Measurements from ENCODE around the gene ASB1.

The ASB1 gene

GRCh38 chr2:238456970-238457926, 30.5 kb downstream of the ASB1 start:
- Histone ChIP-seq H3K4me3 (ENCODE audit: insufficient read depth, low read depth, low read length) (no peak overlapping the region), H3K36me3 (ENCODE audit: control insufficient read depth, insufficient read depth, low read length) (peaks cover 4% of the 10 kb centered on the region), H3K9me3 (ENCODE audit: control insufficient read depth, low read length) (no peaks in the 10 kb centered on the region), H3K27ac (ENCODE audit: insufficient read depth, low read depth, low read length, poor library complexity, severe bottlenecking) (no peak overlapping the region), H3K4me1 (ENCODE audit: control insufficient read depth, insufficient read depth, low read length) (no peaks in the 10 kb centered on the region), H3K27me3 (ENCODE audit: control insufficient read depth, insufficient read depth, low read length, poor library complexity, severe bottlenecking) (no peaks in the 10 kb centered on the region)
- 90 to 93% methylated on average over 9 of the region's 10 CpGs for WGBS, 2 experiments

GRCh38 chr2:238457927-238458324, 31.2 kb downstream of the ASB1 start:
- WGBS, 2 experiments = 89 to 91% methylated on average over 3 of the region's 3 CpGs

GRCh38 chr2:238458651-238459050, 31.9 kb downstream of the ASB1 start:
- Histone ChIP-seq H3K4me1 (ENCODE audit: control insufficient read depth, insufficient read depth, low read length) (no peaks in the 10 kb centered on the region), H3K27me3 (ENCODE audit: control insufficient read depth, insufficient read depth, low read length, poor library complexity, severe bottlenecking) (no peaks in the 10 kb centered on the region), H3K9me3 (ENCODE audit: control insufficient read depth, low read length) (no peaks in the 10 kb centered on the region), H3K4me3 (ENCODE audit: insufficient read depth, low read depth, low read length) (no peak overlapping the region), H3K27ac (ENCODE audit: insufficient read depth, low read depth, low read length, poor library complexity, severe bottlenecking) (no peak overlapping the region), H3K36me3 (ENCODE audit: control insufficient read depth, insufficient read depth, low read length) (no peaks in the 10 kb centered on the region)
- 90% methylated on average over 12 of the region's 12 CpGs for WGBS, 2 experiments

More at GRCh38 chr2:238457927-238458324, 31.2 kb downstream of the ASB1 start:
- Histone ChIP-seq H3K9me3 (ENCODE audit: control insufficient read depth, low read length) (no peaks in the 10 kb centered on the region), H3K27me3 (ENCODE audit: control insufficient read depth, insufficient read depth, low read length, poor library complexity, severe bottlenecking) (no peaks in the 10 kb centered on the region), H3K4me1 (ENCODE audit: control insufficient read depth, insufficient read depth, low read length) (no peaks in the 10 kb centered on the region), H3K4me3 (ENCODE audit: insufficient read depth, low read depth, low read length) (no peak overlapping the region), H3K27ac (ENCODE audit: insufficient read depth, low read depth, low read length, poor library complexity, severe bottlenecking) (no peak overlapping the region), H3K36me3 (ENCODE audit: control insufficient read depth, insufficient read depth, low read length) (no peaks in the 10 kb centered on the region)

GRCh38 chr2:238459081-238459629, 32.4 kb downstream of the ASB1 start:
- WGBS, 2 experiments = 89 to 90% methylated on average over 8 of the region's 8 CpGs
- Histone ChIP-seq H3K27ac (ENCODE audit: insufficient read depth, low read depth, low read length, poor library complexity, severe bottlenecking) (no peak overlapping the region), H3K27me3 (ENCODE audit: control insufficient read depth, insufficient read depth, low read length, poor library complexity, severe bottlenecking) (no peaks in the 10 kb centered on the region), H3K4me1 (ENCODE audit: control insufficient read depth, insufficient read depth, low read length) (no peaks in the 10 kb centered on the region), H3K4me3 (ENCODE audit: insufficient read depth, low read depth, low read length) (no peak overlapping the region), H3K9me3 (ENCODE audit: control insufficient read depth, low read length) (no peaks in the 10 kb centered on the region), H3K36me3 (ENCODE audit: control insufficient read depth, insufficient read depth, low read length) (no peaks in the 10 kb centered on the region)

GRCh38 chr2:238461051-238461450, 34.3 kb downstream of the ASB1 start:
- 96 to 97% methylated on average over 1 of the region's 1 CpG for WGBS, 2 experiments
- Histone ChIP-seq H3K36me3 (ENCODE audit: control insufficient read depth, insufficient read depth, low read length) (no peaks in the 10 kb centered on the region), H3K27ac (ENCODE audit: insufficient read depth, low read depth, low read length, poor library complexity, severe bottlenecking) (no peak overlapping the region), H3K9me3 (ENCODE audit: control insufficient read depth, low read length) (no peaks in the 10 kb centered on the region), H3K4me3 (ENCODE audit: insufficient read depth, low read depth, low read length) (no peak overlapping the region), H3K4me1 (ENCODE audit: control insufficient read depth, insufficient read depth, low read length) (peaks cover under 1% of the 10 kb centered on the region), H3K27me3 (ENCODE audit: control insufficient read depth, insufficient read depth, low read length, poor library complexity, severe bottlenecking) (no peaks in the 10 kb centered on the region)

- Histone ChIP-seq H3K4me1 (ENCODE audit: control insufficient read depth, insufficient read depth, low read length) (peaks cover 3% of the 10 kb centered on the region), H3K27me3 (ENCODE audit: control insufficient read depth, insufficient read depth, low read length, poor library complexity, severe bottlenecking) (no peaks in the 10 kb centered on the region), H3K36me3 (ENCODE audit: control insufficient read depth, insufficient read depth, low read length) (no peaks in the 10 kb centered on the region), H3K9me3 (ENCODE audit: control insufficient read depth, low read length) (no peaks in the 10 kb centered on the region), H3K27ac (ENCODE audit: insufficient read depth, low read depth, low read length, poor library complexity, severe bottlenecking) (no peak overlapping the region), H3K4me3 (ENCODE audit: insufficient read depth, low read depth, low read length) (no peak overlapping the region)
- 94 to 97% methylated on average over 6 of the region's 6 CpGs for WGBS, 2 experiments
Measured at GRCh38 chr2:238461491-238461890, 34.8 kb downstream of the ASB1 start.

- Histone ChIP-seq H3K36me3 (ENCODE audit: control insufficient read depth, insufficient read depth, low read length) (no peaks in the 10 kb centered on the region), H3K4me1 (ENCODE audit: control insufficient read depth, insufficient read depth, low read length) (peaks cover 3% of the 10 kb centered on the region), H3K4me3 (ENCODE audit: insufficient read depth, low read depth, low read length) (no peak overlapping the region), H3K9me3 (ENCODE audit: control insufficient read depth, low read length) (no peaks in the 10 kb centered on the region), H3K27me3 (ENCODE audit: control insufficient read depth, insufficient read depth, low read length, poor library complexity, severe bottlenecking) (no peaks in the 10 kb centered on the region), H3K27ac (ENCODE audit: insufficient read depth, low read depth, low read length, poor library complexity, severe bottlenecking) (no peak overlapping the region)
- WGBS, 2 experiments = 92 to 94% methylated on average over 6 of the region's 6 CpGs
Measured at GRCh38 chr2:238461916-238462315, 35.2 kb downstream of the ASB1 start.

GRCh38 chr2:238462782-238463396, 36.2 kb downstream of the ASB1 start:
- Histone ChIP-seq H3K9me3 (ENCODE audit: control insufficient read depth, low read length) (no peaks in the 10 kb centered on the region), H3K4me3 (ENCODE audit: insufficient read depth, low read depth, low read length) (no peak overlapping the region), H3K4me1 (ENCODE audit: control insufficient read depth, insufficient read depth, low read length) (peaks cover 3% of the 10 kb centered on the region), H3K27me3 (ENCODE audit: control insufficient read depth, insufficient read depth, low read length, poor library complexity, severe bottlenecking) (no peaks in the 10 kb centered on the region), H3K27ac (ENCODE audit: insufficient read depth, low read depth, low read length, poor library complexity, severe bottlenecking) (no peak overlapping the region), H3K36me3 (ENCODE audit: control insufficient read depth, insufficient read depth, low read length) (no peaks in the 10 kb centered on the region)
- WGBS, 2 experiments = 0 to 48% methylated on average over 1 to 2 of the region's 2 CpGs

- 93 to 95% methylated on average over 10 of the region's 10 CpGs for WGBS, 2 experiments
- no peaks in the 10 kb centered on the region for H3K27me3 ChIP-seq (ENCODE audit: control insufficient read depth, insufficient read depth, low read length, poor library complexity, severe bottlenecking)
- H3K4me3 ChIP-seq (ENCODE audit: insufficient read depth, low read depth, low read length) = no peak overlapping the region
- peaks cover 3% of the 10 kb centered on the region for H3K4me1 ChIP-seq (ENCODE audit: control insufficient read depth, insufficient read depth, low read length)
- no peak overlapping the region for H3K27ac ChIP-seq (ENCODE audit: insufficient read depth, low read depth, low read length, poor library complexity, severe bottlenecking)
- H3K36me3 ChIP-seq (ENCODE audit: control insufficient read depth, insufficient read depth, low read length) = no peaks in the 10 kb centered on the region
- no peaks in the 10 kb centered on the region for H3K9me3 ChIP-seq (ENCODE audit: control insufficient read depth, low read length)
Measured at GRCh38 chr2:238464389-238464788, 37.7 kb downstream of the ASB1 start.

All from ectodermal cell (in vitro differentiated cells).